HG02571 (cell line): ENCODE results near the gene TRH.

ENCODE experiments used
- ATAC-seq: cut with Tn5 transposase; IDR thresholded peaks from one replicate; pipeline ENCODE4 v1.9.1; 2021; ENCODE audit warnings: mild to moderate bottlenecking, moderate library complexity; ENCODE audit not compliant: unreplicated experiment

Gene TRH

GRCh38 chr3:129974564-129974832 lies at the start of gene TRH:
TRH (plus strand) TSS chr3:129974720; CDS start chr3:129975817, 1,097 bp downstream.
- no peak for ATAC-seq

- ATAC-seq, result no peak
Observed at GRCh38 chr3:129927072-129927471, 47.4 kb upstream of the TRH start.

- ATAC-seq, result no peak
Observed at GRCh38 chr3:129929383-129929782, 45.1 kb upstream of the TRH start.

- ATAC-seq, result no peak
Observed at GRCh38 chr3:129933471-129933870, 41.0 kb upstream of the TRH start.

- no peak for ATAC-seq
Observed at GRCh38 chr3:129934234-129935123, 40.0 kb upstream of the TRH start.

- ATAC-seq, result no peak
Observed at GRCh38 chr3:129936757-129937156, 37.8 kb upstream of the TRH start.

- ATAC-seq, result no peak
Observed at GRCh38 chr3:129937717-129938116, 36.8 kb upstream of the TRH start.

GRCh38 chr3:129938140-129938930 lies 36.2 kb upstream of the TRH start:
- ATAC-seq, result no peak

- no peak for ATAC-seq
Observed at GRCh38 chr3:129940086-129940485, 34.4 kb upstream of the TRH start.

- no peak for ATAC-seq
Observed at GRCh38 chr3:129942296-129942695, 32.2 kb upstream of the TRH start.

- ATAC-seq, result no peak
Observed at GRCh38 chr3:129943020-129943419, 31.5 kb upstream of the TRH start.

- ATAC-seq, result no peak
Observed at GRCh38 chr3:129944709-129945108, 29.8 kb upstream of the TRH start.

- no peak for ATAC-seq
Observed at GRCh38 chr3:129947538-129948240, 26.8 kb upstream of the TRH start.

- ATAC-seq, result no peak
Observed at GRCh38 chr3:129950318-129951046, 24.0 kb upstream of the TRH start.

GRCh38 chr3:129952556-129953355 lies 21.8 kb upstream of the TRH start:
- ATAC-seq, result no peak

GRCh38 chr3:129953621-129954020 lies 20.9 kb upstream of the TRH start:
- ATAC-seq, result no peak

GRCh38 chr3:129954514-129954913 lies 20.0 kb upstream of the TRH start:
- ATAC-seq, result no peak

- no peak for ATAC-seq
Observed at GRCh38 chr3:129956936-129957335, 17.6 kb upstream of the TRH start.

- no peak for ATAC-seq
Observed at GRCh38 chr3:129958755-129959154, 15.8 kb upstream of the TRH start.

- ATAC-seq, result no peak
Observed at GRCh38 chr3:129961141-129961541, 13.4 kb upstream of the TRH start.
